Liver (tissue), 3 donors: Measurements from ENCODE around the gene SLC4A8.

Source experiments
- RAD21 ChIP-seq, 2 donors: IDR thresholded peaks; 2 replicates each; pipeline ENCODE4 v1.6.1; 2016; ENCODE audit warnings: antibody characterized with exemption in 2 of 2, mild to moderate bottlenecking in 2 of 2
- TF ChIP-seq, protein P1 (sequence below): fragments of 150-350 bp; IDR thresholded peaks from 2 replicates; pipeline ENCODE4 v1.5.1; 2017; ENCODE audit warnings: improper control_type of control experiment, low read depth, low read length; ENCODE audit not compliant: missing input control
- donor health status: healthy.
- donor health status: healthy.

DNA sequence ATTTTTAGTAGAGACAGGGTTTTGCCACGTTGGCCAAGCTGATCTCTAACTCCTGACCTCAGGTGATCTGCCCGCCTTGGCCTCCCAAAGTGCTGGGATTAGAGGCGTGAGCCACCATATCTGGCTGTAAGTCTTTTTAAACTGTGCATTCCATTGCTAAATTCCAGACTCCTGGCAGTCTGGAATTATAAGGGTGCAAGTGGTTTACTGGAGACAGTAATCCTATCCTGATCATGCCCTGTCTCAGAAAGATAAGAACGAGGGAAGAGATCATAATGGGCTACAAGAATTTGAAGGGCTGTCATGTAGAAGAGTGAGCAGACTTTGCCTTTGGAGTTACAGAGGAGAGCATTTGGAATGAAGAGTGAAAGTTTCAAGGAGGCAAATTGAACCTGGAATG, 6.8 kb upstream of the SLC4A8 start:
- TF ChIP-seq, protein P1, sequence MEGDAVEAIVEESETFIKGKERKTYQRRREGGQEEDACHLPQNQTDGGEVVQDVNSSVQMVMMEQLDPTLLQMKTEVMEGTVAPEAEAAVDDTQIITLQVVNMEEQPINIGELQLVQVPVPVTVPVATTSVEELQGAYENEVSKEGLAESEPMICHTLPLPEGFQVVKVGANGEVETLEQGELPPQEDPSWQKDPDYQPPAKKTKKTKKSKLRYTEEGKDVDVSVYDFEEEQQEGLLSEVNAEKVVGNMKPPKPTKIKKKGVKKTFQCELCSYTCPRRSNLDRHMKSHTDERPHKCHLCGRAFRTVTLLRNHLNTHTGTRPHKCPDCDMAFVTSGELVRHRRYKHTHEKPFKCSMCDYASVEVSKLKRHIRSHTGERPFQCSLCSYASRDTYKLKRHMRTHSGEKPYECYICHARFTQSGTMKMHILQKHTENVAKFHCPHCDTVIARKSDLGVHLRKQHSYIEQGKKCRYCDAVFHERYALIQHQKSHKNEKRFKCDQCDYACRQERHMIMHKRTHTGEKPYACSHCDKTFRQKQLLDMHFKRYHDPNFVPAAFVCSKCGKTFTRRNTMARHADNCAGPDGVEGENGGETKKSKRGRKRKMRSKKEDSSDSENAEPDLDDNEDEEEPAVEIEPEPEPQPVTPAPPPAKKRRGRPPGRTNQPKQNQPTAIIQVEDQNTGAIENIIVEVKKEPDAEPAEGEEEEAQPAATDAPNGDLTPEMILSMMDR, result no peak
- no peak for TF ChIP-seq RAD21 (IDR thresholded peaks at IDR 0.05)
